GM18909 (cell line): Measurements from ENCODE around the gene EXTL1.

ENCODE experiments used
- ATAC-seq: cut with Tn5 transposase; IDR thresholded peaks from one replicate; pipeline ENCODE4 v1.9.1; 2021; ENCODE audit warnings: mild to moderate bottlenecking; ENCODE audit not compliant: unreplicated experiment, poor library complexity

Gene EXTL1

DNA sequence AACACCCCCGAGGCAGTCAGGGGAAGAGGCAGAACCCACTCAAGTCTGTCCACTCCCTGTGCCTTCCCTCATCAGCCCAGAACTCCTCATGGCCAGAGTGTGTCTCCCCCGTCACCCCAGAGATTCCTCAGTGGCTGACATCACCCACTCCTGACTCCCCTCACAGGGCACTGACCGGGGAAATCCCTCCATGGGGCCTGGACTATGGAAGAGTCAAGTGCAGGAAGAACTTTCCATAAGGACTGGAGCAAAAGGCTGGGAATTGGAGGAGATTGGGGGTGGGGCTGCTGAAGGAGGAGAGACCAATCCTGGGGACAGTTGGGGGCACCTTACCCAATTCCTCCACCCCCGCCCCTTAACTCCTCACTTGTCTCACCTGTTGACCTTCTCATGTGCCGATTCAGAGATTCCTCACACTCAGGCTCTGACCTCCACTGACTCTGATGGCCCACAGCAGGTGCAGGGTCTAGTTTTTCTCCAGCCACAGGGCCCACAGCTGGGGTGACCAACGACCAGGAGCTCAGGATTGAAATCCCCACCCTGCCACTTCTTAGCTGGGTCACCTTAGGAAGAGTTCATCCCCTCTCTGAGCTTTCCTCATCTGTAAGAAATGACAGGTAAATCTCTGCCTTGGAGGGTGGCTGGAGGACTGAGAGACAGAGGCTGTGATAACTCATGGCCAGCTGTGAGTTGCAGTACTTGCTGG, 481 bp upstream of the EXTL1 start:
- ATAC-seq: no peak

DNA sequence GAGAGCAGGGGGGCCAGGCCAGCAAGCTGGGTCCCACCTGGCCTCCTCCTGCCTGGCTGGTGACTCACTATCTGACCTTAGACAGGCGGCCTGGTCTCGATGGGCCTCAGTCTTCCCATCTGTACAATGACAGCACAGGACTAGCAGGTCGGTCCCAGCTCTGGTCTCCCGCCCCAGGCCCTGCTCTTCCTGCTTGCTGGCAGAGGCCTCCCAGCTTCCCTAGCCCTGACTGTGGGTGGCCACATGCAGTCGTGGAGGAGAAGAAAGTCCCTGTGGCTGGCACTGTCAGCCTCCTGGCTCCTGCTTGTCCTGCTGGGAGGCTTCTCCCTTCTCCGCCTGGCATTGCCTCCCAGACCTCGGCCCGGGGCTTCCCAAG, 817 bp downstream of the EXTL1 start:
- ATAC-seq: no peak

DNA sequence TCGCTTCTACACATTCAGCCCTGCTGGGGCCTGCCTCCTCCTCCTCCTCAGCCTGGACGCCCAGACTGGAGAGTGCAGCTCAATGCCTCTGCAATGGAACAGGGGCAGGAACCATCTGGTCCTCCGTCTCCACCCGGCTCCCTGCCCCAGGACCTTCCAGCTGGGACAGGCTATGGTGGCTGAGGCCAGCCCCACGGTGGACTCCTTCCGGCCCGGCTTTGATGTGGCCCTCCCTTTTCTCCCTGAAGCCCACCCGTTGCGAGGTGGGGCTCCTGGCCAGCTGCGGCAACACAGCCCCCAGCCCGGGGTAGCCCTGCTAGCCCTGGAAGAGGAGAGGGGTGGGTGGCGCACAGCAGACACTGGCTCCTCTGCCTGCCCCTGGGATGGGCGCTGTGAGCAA, 1.4 kb downstream of the EXTL1 start:
- no peak for ATAC-seq

DNA sequence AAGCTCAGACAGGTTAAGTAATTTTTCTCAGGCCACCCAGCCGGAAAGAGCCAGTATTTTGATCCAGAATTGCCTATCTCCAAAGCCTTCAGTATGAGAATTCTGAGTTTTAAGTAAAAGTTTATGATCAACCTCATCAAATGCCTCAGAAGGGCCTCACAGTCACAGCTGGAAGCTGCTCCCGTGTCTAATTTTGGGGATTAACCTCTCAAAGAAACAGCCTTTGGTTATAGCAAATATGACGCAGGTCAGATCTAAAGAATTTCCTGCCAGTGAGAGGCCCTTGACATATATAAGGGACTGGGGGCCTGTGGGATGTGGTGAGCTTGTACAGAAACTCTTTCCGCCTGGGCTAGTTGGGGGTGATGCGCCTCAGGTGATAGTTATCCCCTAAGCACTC, 2.3 kb downstream of the EXTL1 start:
- ATAC-seq: no peak

DNA sequence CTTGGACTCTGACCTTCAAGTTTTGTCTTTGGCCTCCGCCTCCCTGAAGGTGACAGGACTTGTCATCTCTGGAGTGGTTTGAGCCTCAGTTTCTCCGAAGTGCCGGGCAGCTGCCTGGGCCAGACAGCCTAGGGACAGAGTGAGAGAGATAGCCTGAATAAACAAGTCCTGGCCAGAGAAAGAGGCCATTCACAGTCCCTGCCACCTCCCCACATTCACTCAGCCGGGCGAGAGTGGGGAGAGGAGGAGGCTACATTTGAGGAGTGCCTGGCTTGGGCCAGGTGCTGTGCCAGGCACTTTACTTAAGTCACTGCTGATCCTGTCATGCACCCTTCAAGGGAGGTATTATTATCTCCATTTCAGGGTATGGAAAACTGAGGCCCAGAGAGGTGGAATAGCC, 3.5 kb downstream of the EXTL1 start:
- no peak for ATAC-seq

DNA sequence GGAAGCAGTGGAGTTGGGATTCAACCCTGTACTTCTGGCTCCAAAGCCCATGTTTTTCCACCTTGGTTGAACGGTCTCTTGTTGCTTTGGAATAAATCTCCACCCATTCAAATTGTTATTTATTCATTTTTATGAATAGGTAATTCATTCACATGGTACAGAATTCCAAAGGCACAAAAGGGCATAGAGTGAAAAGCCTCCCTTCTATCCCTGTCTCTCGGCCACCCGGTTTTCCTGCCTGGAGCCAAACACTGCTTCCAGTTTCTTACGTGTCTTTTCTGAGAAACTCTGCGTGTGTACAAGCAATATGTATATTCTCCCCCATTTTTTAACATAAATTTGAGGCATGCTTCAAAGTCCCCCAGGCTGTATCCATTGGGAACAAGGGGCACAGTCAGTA, 3.9 kb downstream of the EXTL1 start:
- ATAC-seq: no peak

DNA sequence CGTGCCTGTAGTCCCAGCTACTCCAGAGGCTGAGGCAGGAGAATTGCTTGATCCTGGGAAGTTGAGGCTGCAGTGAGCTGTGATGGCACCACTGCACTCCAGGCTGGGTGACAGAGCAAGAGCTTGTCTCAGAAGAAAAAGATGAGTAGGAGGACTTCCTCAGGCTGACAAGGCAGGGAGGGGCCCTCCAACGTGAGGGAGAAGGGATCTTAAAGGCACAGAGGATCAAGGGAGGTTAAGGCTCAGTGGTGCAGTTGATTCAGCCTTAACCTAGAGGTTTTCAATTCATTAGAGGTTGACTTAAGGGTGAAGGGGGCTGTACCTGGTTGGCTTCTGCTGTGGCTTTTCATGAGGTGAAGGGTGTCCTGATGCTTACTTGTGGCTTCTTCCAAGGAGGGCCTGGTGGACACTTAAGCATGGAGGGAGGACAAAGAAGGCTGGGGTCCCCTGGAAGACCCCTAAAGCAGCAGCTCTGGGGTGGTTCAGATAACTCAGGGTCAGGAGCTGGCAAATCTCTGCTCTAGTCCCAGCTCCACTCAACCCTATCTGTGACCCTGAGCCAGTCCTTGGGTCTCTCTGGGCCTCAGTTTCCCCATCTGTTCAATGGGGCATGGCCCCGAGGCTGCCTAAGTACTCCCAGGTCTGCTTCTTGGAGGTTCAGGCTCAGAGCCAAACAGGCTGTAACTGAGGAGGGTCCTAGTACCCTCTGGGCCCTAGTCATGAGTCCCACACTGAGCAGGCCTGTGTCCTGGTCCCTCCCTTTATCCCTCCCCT, 6.3 kb downstream of the EXTL1 start:
- no peak for ATAC-seq

DNA sequence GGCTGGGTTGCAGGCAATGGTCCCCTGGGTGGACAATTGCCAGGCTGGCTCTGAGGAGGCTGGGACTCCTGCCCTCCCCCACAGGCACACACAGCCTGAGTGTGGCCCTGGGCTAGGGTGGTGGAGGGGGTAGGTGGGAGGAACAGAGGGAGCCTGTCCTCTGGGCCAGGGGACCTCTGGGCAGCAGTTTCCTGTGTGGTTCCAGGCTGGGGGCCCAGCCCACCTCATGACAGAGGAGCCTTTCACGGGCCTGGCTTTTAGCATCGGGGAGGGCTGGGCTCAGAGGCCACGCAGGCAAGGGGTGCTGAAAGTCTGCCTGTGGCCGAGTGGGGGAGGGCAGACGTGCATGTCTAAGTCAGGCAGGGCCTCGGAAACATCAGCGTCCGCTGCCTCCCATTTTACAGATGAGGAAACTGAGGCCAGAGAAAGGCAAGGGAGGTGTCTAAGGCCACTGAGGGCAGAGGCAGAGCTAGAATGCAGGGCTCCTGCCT, 7.0 kb downstream of the EXTL1 start:
- ATAC-seq: no peak

DNA sequence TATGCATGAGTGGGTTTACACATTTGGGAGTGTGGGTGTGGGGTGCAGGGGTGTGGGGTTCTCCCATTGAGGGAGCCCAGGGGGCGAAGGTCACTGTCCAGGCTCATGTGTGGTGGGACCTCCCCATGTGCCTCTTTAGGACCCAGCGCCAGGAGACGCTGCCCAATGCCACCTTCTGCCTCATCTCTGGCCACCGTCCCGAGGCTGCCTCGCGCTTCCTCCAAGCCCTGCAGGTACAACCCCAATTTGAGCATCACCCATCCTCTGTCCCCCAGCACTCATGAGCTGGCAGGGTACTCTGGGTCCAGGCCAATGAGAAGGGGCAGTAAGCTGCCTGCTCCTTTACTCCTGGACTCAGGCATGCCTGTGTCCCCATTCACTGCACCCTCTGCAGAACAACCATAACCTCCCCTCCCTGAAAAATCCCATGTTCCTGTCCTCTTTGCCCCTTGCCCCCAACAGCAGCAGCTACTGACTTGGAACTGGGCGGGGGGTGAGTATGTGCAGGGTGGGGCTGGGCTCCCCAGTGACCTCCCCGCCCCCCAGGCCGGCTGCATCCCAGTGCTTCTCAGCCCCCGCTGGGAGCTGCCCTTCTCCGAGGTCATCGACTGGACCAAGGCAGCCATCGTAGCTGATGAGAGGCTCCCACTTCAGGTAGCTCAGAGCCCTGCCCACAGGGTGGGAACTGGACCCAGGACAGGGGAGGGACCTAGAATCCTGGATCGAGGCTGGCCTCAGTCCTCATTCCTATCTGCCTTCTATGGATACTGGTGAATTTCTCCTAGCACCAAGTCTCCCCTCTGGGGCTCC, 7.7 kb downstream of the EXTL1 start:
- no peak for ATAC-seq

DNA sequence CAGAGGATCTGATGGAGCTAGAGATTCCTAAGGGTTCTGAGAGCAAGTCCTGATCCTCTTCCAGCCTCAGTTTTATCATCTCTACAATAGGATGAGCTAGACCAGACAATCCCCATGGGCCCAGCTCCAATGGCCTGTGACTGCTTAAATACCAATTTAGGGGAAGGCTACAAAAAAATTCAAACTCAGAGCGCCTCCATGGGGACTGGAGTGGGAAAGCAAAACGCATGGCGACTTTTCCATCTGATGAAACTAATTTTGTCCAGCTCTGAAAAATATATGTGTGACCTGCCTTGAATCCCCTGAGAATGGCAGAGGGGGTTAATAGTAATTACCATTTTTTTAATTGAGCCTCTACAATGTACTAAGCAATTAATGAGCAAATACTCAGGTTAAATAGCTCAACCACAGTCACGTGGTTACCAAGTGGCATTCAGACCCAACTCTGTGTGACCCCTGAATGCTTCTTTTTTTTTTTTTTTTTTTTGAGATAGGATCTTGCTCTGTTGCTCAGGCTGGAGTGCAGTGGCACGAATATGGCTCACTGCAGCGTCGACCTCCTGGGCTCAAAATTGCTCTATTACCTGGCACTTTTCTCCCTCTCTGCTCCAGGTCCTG, 8.4 kb downstream of the EXTL1 start:
- ATAC-seq: no peak

DNA sequence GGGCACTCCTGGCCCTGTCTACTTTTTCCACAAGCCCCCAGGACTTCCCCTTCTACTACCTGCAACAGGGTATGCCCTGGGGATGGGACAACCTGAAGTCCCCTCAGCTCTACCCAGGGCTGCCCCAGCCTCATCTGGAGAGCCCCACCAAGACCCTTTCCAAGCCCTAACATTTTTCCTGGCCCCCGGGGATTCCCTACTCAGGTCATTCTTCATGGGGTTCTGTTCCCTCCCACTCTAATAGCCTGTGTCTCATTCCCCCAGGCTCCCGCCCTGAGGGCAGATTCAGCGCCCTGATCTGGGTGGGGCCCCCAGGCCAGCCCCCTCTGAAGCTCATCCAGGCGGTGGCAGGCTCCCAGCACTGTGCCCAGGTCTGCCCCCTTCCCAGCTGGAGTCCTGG, 9.6 kb downstream of the EXTL1 start:
- ATAC-seq: no peak

DNA sequence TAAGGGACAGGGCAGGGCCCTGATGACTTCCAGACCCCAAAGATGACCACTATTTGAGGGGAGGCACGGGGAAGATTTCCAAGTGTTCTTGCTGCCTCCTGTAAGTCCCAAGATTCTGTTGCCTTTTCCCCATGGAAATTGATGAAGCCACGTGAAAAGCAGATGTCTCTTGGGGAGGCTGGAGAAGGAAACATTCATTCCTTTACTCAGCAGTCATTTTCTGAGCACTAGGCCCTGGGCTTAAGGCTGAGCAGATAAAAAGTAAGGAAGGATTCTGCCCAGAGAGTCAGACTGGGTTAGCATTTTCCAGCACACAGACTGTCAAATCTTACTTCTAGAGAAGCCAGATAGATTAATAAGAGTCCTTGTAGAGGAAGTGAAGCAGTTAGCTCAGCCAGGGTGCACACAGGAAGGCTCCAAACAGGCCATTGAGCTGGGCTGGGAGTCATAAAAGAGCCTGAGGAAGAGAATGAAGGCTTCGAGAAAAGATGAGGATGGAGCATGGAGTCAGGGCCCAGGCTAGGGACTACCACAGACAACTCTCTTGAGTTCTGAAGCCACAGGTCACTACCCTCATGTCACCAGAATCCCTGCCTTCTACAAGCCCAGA, 10.1 kb downstream of the EXTL1 start:
- no peak for ATAC-seq

DNA sequence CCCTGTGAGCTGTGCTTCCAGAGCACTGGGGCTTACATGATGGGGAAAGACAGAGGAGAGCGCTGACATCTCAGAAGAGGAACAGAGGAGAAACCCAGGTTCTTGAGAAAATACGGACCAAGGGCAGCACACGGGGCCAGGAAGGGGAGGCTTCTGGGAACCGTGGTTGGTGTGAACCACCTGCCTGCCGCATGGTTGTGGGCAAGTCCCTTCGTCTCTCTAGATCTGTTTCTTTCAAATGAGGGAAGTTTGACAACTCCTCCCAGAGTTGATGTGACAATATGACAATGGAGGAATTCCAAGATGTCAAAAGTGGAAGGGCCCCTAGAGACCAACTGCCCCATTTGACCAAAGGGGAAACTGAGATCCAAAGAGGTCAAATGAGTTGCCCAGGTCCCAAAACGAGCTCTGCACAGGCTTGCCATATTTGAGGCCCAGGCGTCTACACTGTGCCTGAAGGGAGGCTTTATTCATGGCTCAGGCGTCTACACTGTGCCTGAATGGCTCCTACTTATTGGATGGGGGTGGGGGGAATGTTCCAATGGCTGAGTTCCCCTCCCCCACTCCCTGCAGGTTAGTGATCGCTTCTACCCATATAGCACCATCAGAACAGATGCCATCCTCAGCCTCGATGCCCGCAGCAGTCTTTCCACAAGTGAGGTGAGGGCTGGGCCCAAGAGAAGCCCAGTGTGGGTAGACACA, 11.2 kb downstream of the EXTL1 start:
- no peak for ATAC-seq

DNA sequence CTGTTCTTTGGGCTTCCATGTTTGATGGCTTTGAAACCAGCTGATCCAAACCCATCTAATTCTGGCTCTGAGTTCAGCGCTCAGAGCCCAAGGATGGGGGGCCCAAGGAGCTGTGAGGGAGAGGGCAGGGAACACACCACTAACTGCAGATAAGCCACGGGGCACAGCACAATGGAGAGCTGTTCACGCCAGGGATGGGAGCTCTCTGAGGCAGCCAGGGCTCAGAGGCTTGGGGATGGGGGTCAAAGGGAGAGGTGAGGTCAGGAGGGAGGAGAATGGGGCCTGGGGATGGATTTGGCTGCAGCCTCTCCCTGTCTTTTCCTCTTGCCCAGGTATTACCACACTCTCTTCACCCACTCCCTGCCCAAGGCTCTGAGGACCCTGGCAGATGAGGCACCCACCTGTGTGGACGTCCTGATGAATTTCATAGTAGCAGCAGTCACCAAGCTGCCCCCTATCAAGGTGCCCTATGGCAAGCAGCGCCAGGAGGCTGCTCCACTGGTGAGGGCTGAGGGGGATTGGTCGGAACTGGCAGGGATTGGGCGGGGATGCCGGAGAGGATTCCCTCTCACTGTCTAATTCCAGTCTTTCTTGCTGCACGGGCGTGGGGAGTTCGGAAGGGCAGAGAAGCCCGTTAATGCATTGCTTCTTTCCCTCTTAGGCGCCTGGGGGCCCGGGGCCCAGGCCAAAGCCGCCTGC, 13.1 kb downstream of the EXTL1 start:
- ATAC-seq: no peak

DNA sequence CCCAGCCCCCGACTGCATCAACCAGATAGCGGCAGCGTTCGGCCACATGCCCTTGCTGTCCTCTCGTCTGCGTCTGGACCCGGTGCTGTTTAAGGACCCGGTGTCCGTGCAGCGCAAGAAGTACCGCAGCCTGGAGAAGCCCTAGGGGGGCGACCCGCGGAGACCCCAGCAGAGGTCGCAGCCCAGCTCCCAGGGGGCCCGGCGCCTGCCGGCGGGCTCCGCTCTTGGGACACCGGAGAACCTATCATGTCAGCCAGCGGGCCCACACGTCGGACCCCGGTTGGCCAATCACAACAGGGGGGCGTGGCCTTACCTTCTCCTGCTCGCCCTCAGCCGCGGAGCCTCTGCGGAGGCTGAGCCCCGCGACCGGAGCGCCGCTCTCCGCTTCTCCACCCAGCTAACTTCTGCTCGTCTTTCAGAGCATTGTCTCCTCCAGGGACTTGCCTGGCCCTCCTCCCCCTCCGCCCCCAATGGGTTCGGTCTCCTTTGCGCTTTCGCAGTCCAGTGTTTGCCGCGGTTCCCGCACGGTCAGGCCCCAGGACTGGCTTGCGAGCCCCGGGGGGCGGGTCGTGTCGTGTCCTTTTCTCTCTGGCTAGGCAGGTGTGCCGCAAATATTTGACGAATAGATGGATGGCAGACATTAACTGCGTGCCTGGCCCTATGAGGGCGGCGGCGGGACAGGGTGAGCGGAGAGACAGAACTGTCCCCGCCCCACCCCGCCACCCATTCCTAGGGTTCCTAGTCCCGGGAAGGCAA, 13.8 kb downstream of the EXTL1 start:
- ATAC-seq: peak; percentile 83

DNA sequence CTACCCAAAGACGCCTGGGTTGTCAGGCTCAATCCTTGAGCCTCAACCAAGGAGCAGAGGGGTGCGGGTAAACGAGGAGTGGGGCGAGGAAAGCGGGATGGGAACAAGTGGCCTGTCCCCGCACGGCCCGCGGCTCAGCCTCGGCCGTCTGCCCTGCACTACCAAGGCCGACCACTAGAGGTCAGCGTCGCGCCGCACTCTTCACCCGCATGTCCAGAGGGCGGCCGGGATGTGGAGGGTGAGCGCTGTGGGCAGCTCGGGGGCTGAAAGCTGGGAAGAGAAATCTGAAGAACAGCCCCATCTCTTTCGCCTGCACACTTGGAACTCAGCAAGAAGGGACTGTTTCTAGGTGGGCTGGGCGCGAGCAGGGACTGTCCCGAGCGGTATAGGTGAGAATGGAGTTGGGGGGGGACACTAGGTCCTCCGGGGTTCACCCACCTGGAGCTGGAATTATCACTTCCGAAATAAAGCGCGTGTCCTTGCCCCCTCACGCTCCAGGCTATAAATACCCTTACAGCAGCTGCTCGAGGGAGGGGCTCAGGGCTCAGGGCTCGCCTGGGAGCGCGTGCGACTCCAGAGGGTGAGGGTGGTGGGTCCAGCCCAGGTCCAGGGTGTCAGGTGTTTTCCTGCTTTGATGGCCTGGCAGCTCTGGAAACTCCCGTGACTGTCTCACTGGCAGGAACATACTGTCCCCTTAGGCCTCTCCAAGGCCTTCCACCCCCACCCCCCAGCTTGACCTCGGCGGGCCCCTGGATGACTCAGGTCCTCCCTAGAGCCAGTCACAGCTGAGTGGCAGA, 14.6 kb downstream of the EXTL1 start:
- ATAC-seq: peak; percentile 72

DNA sequence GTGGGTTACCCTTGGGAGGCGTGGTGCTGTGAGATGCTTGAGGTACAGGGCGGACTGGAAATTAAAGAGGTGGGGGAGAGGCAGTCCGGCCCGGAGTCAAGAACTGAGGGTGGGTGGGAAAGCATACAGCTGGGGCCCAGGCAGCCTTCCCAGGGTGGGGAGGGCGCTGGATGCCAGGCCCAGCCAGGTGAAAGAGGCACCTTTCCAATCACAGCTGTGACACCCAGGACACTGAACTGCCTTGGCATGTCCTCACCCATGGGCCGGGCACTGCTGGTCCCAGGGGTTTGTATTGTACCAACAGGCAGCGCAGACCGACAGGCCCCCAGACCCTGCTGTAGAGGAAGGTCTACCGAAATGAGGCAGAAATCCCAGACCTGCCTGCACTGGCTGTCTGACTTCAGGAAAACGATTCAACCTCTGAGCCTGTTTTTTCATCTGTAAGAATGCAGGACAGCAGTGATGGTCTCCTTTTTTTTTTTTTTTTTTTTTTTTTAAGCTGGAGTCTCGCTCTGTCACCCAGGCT, 15.2 kb downstream of the EXTL1 start:
- ATAC-seq: no peak
